Stimulated activated naive CD8-positive, alpha-beta T cell treated with anti-CD3 and anti-CD28 coated beads, Interleukin-15, Interleukin-2, amounts not matched to agents 100 ng/mL and 50 ng/mL, for 24 hours (primary cell): Measurements from ENCODE around the gene SNRK.

Experiments used
- H3K27ac Mint-ChIP-seq: one replicate; pipeline ENCODE4 v1.8.0; 2021; ENCODE audit warnings: mild to moderate bottlenecking, mixed read lengths
- H3K27me3 Mint-ChIP-seq: one replicate; pipeline ENCODE4 v1.8.0; 2021; ENCODE audit warnings: mixed read lengths
- H3K36me3 Mint-ChIP-seq: one replicate; pipeline ENCODE4 v1.8.0; 2021; ENCODE audit warnings: low read depth, mixed read lengths
- H3K4me1 Mint-ChIP-seq: one replicate; pipeline ENCODE4 v1.8.0; 2021; ENCODE audit warnings: low read depth, mixed read lengths
- H3K4me3 Mint-ChIP-seq: one replicate; pipeline ENCODE4 v1.8.0; 2021; ENCODE audit warnings: mild to moderate bottlenecking, mixed read lengths
- H3K9me3 Mint-ChIP-seq: one replicate; pipeline ENCODE4 v1.8.0; 2021; ENCODE audit warnings: mixed read lengths

Gene SNRK

GRCh38 chr3:43256714-43257461 is 29.5 kb upstream of the SNRK start:
- peaks cover 34% of the 10 kb centered on the region for H3K4me1 Mint-ChIP-seq
- H3K36me3 Mint-ChIP-seq, result no peaks in the 10 kb centered on the region

DNA sequence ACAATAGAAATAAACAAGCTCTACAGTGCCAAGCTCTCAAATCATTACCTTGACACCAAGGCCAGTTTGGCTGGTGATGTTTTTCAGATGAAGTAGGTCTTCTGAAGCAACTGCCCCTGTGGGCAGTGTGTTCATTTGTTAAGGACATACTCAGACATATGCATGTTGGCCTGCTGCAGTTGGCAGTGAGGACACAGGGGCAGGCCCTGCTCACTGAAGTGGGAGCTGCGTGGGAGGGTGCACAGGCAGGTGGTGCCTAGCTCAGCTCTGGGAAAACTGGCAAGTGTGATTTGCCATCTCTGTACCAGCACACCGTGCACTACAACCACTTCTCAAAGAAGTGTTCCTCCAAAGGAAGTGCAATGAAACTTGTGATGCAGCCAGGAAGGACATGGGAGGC is 28.5 kb upstream of the SNRK start:
- H3K27ac Mint-ChIP-seq, result no peak overlapping the region
- H3K4me3 Mint-ChIP-seq, result no peak overlapping the region
- peaks cover 40% of the 10 kb centered on the region for H3K4me1 Mint-ChIP-seq
- no peaks in the 10 kb centered on the region for H3K27me3 Mint-ChIP-seq
- H3K36me3 Mint-ChIP-seq, result no peaks in the 10 kb centered on the region
- H3K9me3 Mint-ChIP-seq, result no peaks in the 10 kb centered on the region

More at GRCh38 chr3:43256714-43257461, 29.5 kb upstream of the SNRK start:
- no peaks in the 10 kb centered on the region for H3K27me3 Mint-ChIP-seq
- no peak overlapping the region for H3K27ac Mint-ChIP-seq
- no peak overlapping the region for H3K4me3 Mint-ChIP-seq
- H3K9me3 Mint-ChIP-seq, result no peaks in the 10 kb centered on the region

GRCh38 chr3:43259626-43260025 is 26.7 kb upstream of the SNRK start:
- peaks cover 40% of the 10 kb centered on the region for H3K4me1 Mint-ChIP-seq
- H3K27me3 Mint-ChIP-seq, result no peaks in the 10 kb centered on the region
- no peak overlapping the region for H3K27ac Mint-ChIP-seq
- H3K4me3 Mint-ChIP-seq, result no peak overlapping the region
- H3K9me3 Mint-ChIP-seq, result no peaks in the 10 kb centered on the region
- H3K36me3 Mint-ChIP-seq, result no peaks in the 10 kb centered on the region

DNA sequence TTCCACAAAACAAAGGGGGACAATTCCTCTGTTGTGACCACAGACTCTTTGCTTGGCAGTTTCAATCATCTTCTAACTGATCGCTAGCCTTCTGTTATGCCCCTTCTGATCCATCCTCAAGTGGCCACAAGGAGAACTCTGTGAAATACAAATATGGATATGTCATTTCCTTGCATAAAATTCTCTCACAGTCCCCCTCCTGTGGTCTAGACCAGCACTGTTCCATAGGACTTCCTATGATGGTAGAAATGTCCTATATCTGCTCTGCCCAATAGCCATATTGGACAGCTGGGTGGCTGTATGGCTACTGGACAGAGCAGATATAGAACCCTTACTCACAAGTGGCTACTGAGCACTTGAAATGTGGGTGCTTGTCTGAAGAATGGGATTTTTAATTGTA is 25.9 kb upstream of the SNRK start:
- H3K27ac Mint-ChIP-seq, result no peak overlapping the region
- peaks cover 40% of the 10 kb centered on the region for H3K4me1 Mint-ChIP-seq
- H3K9me3 Mint-ChIP-seq, result no peaks in the 10 kb centered on the region
- no peak overlapping the region for H3K4me3 Mint-ChIP-seq
- H3K36me3 Mint-ChIP-seq, result no peaks in the 10 kb centered on the region
- no peaks in the 10 kb centered on the region for H3K27me3 Mint-ChIP-seq

GRCh38 chr3:43262194-43262593 is 24.1 kb upstream of the SNRK start:
- Mint-ChIP-seq H3K4me3 (no peak overlapping the region), H3K27me3 (no peaks in the 10 kb centered on the region), H3K4me1 (peaks cover 23% of the 10 kb centered on the region), H3K27ac (no peak overlapping the region), H3K9me3 (no peaks in the 10 kb centered on the region), H3K36me3 (no peaks in the 10 kb centered on the region)

- Mint-ChIP-seq H3K36me3 (no peaks in the 10 kb centered on the region), H3K9me3 (peaks cover 4% of the 10 kb centered on the region), H3K27me3 (no peaks in the 10 kb centered on the region), H3K27ac (no peak overlapping the region), H3K4me1 (peaks cover 9% of the 10 kb centered on the region), H3K4me3 (no peak overlapping the region)
Measured at GRCh38 chr3:43266451-43266850, 19.9 kb upstream of the SNRK start.

DNA sequence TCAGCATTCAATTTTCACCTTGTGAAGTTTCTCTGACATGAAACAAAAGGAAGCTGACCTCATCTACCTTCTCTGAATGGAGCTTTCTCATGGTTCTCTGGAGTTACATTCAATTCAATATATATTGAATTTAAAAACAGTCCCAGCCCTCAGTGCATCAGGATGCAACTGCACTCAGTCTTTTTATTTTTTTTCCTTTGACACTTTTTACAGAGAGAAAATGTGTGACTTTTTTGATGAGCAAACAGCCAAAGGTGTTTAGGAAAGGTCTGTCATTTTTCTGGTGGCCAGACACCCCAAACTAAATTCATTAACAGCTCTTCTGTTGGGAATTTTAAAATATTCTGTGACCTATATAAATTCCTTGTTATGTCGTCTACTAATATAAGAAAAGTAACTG is 19.3 kb upstream of the SNRK start:
- no peak overlapping the region for H3K4me3 Mint-ChIP-seq
- H3K36me3 Mint-ChIP-seq, result no peaks in the 10 kb centered on the region
- H3K27ac Mint-ChIP-seq, result no peak overlapping the region
- H3K4me1 Mint-ChIP-seq, result peaks cover 5% of the 10 kb centered on the region
- H3K9me3 Mint-ChIP-seq, result peaks cover 4% of the 10 kb centered on the region
- H3K27me3 Mint-ChIP-seq, result no peaks in the 10 kb centered on the region

GRCh38 chr3:43268636-43269035 is 17.7 kb upstream of the SNRK start:
- H3K36me3 Mint-ChIP-seq, result no peaks in the 10 kb centered on the region
- H3K4me3 Mint-ChIP-seq, result no peak overlapping the region
- H3K4me1 Mint-ChIP-seq, result no peaks in the 10 kb centered on the region
- H3K27ac Mint-ChIP-seq, result no peak overlapping the region
- no peaks in the 10 kb centered on the region for H3K27me3 Mint-ChIP-seq
- H3K9me3 Mint-ChIP-seq, result peaks cover 4% of the 10 kb centered on the region

- Mint-ChIP-seq H3K36me3 (no peaks in the 10 kb centered on the region), H3K4me3 (no peak overlapping the region), H3K4me1 (no peaks in the 10 kb centered on the region), H3K9me3 (peaks cover 4% of the 10 kb centered on the region), H3K27ac (no peak overlapping the region), H3K27me3 (no peaks in the 10 kb centered on the region)
Measured at GRCh38 chr3:43270078-43270477, 16.3 kb upstream of the SNRK start.

GRCh38 chr3:43273416-43273815 is 12.9 kb upstream of the SNRK start:
- Mint-ChIP-seq H3K4me1 (peaks cover 6% of the 10 kb centered on the region), H3K36me3 (no peaks in the 10 kb centered on the region)

DNA sequence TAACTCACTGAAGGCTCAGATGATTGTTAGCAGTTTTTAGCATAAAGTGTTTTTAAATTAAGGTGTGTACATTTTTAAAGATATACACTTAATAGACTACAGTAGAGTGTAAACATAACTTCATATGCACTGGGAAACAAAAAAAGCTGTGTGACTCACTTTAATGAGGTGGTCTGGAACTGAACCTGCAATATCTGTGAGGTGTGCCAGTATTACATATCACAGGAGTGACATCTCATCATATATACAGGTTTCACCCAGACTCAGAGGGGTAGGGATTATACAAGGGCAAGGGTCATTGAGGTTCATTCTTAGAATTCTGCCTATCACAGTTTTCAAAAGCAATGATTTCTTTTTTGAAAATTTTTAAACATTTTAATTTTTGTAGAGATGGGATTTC is 7.3 kb upstream of the SNRK start:
- H3K4me3 Mint-ChIP-seq, result no peak overlapping the region
- no peaks in the 10 kb centered on the region for H3K27me3 Mint-ChIP-seq
- peaks cover 22% of the 10 kb centered on the region for H3K4me1 Mint-ChIP-seq
- no peak overlapping the region for H3K27ac Mint-ChIP-seq
- H3K36me3 Mint-ChIP-seq, result no peaks in the 10 kb centered on the region
- H3K9me3 Mint-ChIP-seq, result no peaks in the 10 kb centered on the region

More at GRCh38 chr3:43273416-43273815, 12.9 kb upstream of the SNRK start:
- no peak overlapping the region for H3K27ac Mint-ChIP-seq
- H3K9me3 Mint-ChIP-seq, result peaks cover 4% of the 10 kb centered on the region
- no peak overlapping the region for H3K4me3 Mint-ChIP-seq
- no peaks in the 10 kb centered on the region for H3K27me3 Mint-ChIP-seq

GRCh38 chr3:43279532-43279931 is 6.8 kb upstream of the SNRK start:
- Mint-ChIP-seq H3K27me3 (no peaks in the 10 kb centered on the region), H3K4me3 (no peak overlapping the region), H3K36me3 (no peaks in the 10 kb centered on the region), H3K27ac (no peak overlapping the region), H3K9me3 (no peaks in the 10 kb centered on the region), H3K4me1 (peaks cover 22% of the 10 kb centered on the region)

GRCh38 chr3:43281020-43281419 is 5.3 kb upstream of the SNRK start:
- no peaks in the 10 kb centered on the region for H3K36me3 Mint-ChIP-seq
- H3K27ac Mint-ChIP-seq, result no peak overlapping the region
- no peaks in the 10 kb centered on the region for H3K27me3 Mint-ChIP-seq
- H3K4me1 Mint-ChIP-seq, result peaks cover 27% of the 10 kb centered on the region
- H3K9me3 Mint-ChIP-seq, result no peaks in the 10 kb centered on the region
- H3K4me3 Mint-ChIP-seq, result no peak overlapping the region

DNA sequence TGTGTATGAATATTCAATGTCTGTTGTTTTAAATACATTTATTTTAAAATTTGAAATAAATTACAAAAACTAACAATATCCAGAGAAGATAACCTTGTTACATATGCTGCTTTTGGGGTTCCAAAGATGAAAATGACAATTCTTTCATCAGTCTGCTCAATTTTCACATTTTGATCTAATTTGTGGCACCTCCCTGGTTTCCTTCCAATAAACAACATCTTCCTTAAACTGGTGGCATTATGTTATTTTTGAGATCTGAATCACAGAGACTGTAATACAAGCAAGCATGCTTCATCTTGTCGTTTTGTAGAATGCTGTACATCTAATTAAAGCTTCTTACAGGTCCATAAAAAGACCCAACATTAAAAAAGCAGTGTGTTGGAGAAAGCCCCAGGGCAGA is 2.2 kb upstream of the SNRK start:
- no peaks in the 10 kb centered on the region for H3K9me3 Mint-ChIP-seq
- peaks cover 3% of the 10 kb centered on the region for H3K36me3 Mint-ChIP-seq
- no peaks in the 10 kb centered on the region for H3K27me3 Mint-ChIP-seq
- H3K4me3 Mint-ChIP-seq, result no peak overlapping the region
- H3K4me1 Mint-ChIP-seq, result peaks cover 38% of the 10 kb centered on the region
- H3K27ac Mint-ChIP-seq, result no peak overlapping the region

GRCh38 chr3:43285644-43286043 is 696 bp upstream of the SNRK start:
- Mint-ChIP-seq H3K4me3 (peak overlapping the region; percentile 93), H3K27me3 (no peaks in the 10 kb centered on the region), H3K27ac (no peak overlapping the region), H3K9me3 (no peaks in the 10 kb centered on the region), H3K4me1 (peaks cover 49% of the 10 kb centered on the region), H3K36me3 (peaks cover 17% of the 10 kb centered on the region)

DNA sequence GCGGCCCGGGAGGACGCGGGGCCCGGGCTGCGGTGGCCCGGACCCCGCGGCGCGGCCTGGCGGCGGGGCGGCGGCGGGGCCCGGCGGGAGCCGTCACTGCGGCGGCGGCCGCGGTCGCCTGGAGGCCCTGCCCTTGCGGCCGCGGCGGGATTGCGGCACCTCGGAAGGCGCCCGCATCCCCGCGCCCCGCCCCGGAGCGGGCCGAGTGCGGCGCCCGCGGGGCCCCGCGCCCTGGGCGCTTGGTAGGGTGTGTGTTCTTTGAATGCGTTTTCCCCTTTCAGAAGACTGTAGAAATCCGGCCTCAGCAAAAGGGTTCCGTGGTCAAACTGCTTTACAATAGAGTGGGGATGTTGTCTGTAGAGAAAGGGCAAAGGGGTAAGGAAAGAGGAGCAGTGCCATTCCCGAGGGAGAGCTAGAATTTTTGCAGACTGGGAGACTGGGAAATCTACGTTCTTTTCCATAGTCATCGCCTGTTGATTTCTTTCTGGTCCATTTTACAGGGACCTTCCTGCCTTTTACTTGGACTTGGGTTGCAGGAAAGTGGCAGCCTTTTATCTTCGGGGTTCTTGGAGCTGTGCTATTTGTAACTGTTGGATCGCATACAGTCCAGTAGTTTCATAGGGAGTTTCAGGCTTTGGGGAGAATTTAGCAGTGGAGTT is 630 bp downstream of the SNRK start:
- peak overlapping the region; percentile 87 for H3K4me3 Mint-ChIP-seq
- peaks cover 52% of the 10 kb centered on the region for H3K4me1 Mint-ChIP-seq
- peaks cover 17% of the 10 kb centered on the region for H3K36me3 Mint-ChIP-seq
- H3K27ac Mint-ChIP-seq, result peak overlapping the region; percentile 95
- H3K9me3 Mint-ChIP-seq, result no peaks in the 10 kb centered on the region
- H3K27me3 Mint-ChIP-seq, result no peaks in the 10 kb centered on the region
